HEK293 (cell line): ENCODE measurements around the gene KIZ.

Experiments
- CTCF ChIA-PET: fragments of 350-600 bp; formaldehyde crosslinking; extraction: SDS; loops from one replicate; lab custom pipeline; 2021; ENCODE audit warnings: antibody characterized with exemption; lab: Yijun Ruan, JAX
- POLR2A ChIA-PET: fragments of 300-600 bp; formaldehyde crosslinking; extraction: SDS; loops from one replicate; lab custom pipeline; 2020; ENCODE audit warnings: antibody characterized with exemption, inconsistent platforms; lab: Yijun Ruan, JAX
- H3K27ac ChIP-seq: fragments of 200-500 bp; sonication (Bioruptor generic); 2 replicates; pipeline ENCODE4 v1.5.1; 2014; ENCODE audit warnings: low read depth, low read length, control low read depth, inconsistent platforms; ENCODE audit errors: extremely low read depth
- H3K36me3 ChIP-seq, 2 experiments: fragments of 200-500 bp in 1 of 2; sonication (Bioruptor generic) in 1 of 2; 1 replicate in 1 of 2; 2 replicates in 1 of 2; pipeline ENCODE4 v1.5.1; 2014 to 2017; ENCODE audit warnings: inconsistent platforms in 2 of 2, low read length in 2 of 2; ENCODE audit not compliant: control insufficient read depth in 2 of 2, insufficient read depth in 1 of 2
- H3K4me1 ChIP-seq: fragments of 200-500 bp; sonication (Bioruptor generic); 2 replicates; pipeline ENCODE4 v1.5.1; 2014; ENCODE audit warnings: mild to moderate bottlenecking, low read length, inconsistent platforms; ENCODE audit not compliant: control insufficient read depth, insufficient read depth
- H3K4me3 ChIP-seq: 2 replicates; pipeline ENCODE4 v1.5.1; 2011; ENCODE audit warnings: low read depth, mild to moderate bottlenecking, control low read depth, low read length, moderate library complexity
- H3K9me3 ChIP-seq: fragments of 200-500 bp; sonication (Bioruptor generic); 2 replicates; pipeline ENCODE4 v1.5.1; 2014; ENCODE audit warnings: low read depth, low read length, inconsistent platforms; ENCODE audit not compliant: control insufficient read depth, insufficient read depth
- EGR2 ChIP-seq: fragments of 450-650 bp; formaldehyde crosslinking; IDR thresholded peaks from 2 replicates; pipeline ENCODE4 v1.5.1; 2016; ENCODE audit warnings: low read depth, missing biosample characterization, missing genetic modification characterization
- REPIN1 ChIP-seq: fragments of 450-650 bp; formaldehyde crosslinking; IDR thresholded peaks from 2 replicates; pipeline ENCODE4 v1.5.1; 2017; ENCODE audit warnings: missing biosample characterization, missing genetic modification characterization, low read depth
- TRIM28 ChIP-seq: IDR thresholded peaks from 2 replicates; pipeline ENCODE4 v1.6.1; 2011; ENCODE audit warnings: low read length, control low read depth, borderline replicate concordance
- ZBTB20 ChIP-seq: fragments of 450-650 bp; formaldehyde crosslinking; IDR thresholded peaks from 2 replicates; pipeline ENCODE4 v1.5.1; 2016; ENCODE audit warnings: missing biosample characterization, missing genetic modification characterization
- ZBTB8A ChIP-seq: fragments of 450-650 bp; formaldehyde crosslinking; IDR thresholded peaks from 2 replicates; pipeline ENCODE4 v1.5.1; 2016; ENCODE audit warnings: missing biosample characterization, missing genetic modification characterization
- ZFHX2 ChIP-seq: fragments of 450-650 bp; formaldehyde crosslinking; conservative IDR thresholded peaks from 2 replicates; pipeline ENCODE4 v1.5.1; 2016; ENCODE audit warnings: missing biosample characterization, missing genetic modification characterization
- ZNF157 ChIP-seq: fragments of 450-650 bp; formaldehyde crosslinking; IDR thresholded peaks from 2 replicates; pipeline ENCODE4 v1.5.1; 2016; ENCODE audit warnings: missing biosample characterization, missing genetic modification characterization
- ZNF221 ChIP-seq: fragments of 450-650 bp; formaldehyde crosslinking; IDR thresholded peaks from 2 replicates; pipeline ENCODE4 v1.5.1; 2017; ENCODE audit warnings: missing biosample characterization, missing genetic modification characterization, borderline replicate concordance
- ZNF311 ChIP-seq: fragments of 450-650 bp; formaldehyde crosslinking; IDR thresholded peaks from 2 replicates; pipeline ENCODE4 v1.5.1; 2017; ENCODE audit warnings: missing biosample characterization, missing genetic modification characterization, borderline replicate concordance
- ZNF350 ChIP-seq: fragments of 450-650 bp; formaldehyde crosslinking; IDR thresholded peaks from 2 replicates; pipeline ENCODE4 v1.5.0; 2017; ENCODE audit warnings: missing biosample characterization, mild to moderate bottlenecking, missing genetic modification characterization
- ZNF354C ChIP-seq: fragments of 450-650 bp; formaldehyde crosslinking; IDR thresholded peaks from 2 replicates; pipeline ENCODE4 v1.5.1; 2016; ENCODE audit warnings: missing biosample characterization, missing genetic modification characterization, low read depth, borderline replicate concordance
- ZNF596 ChIP-seq: fragments of 450-650 bp; IDR thresholded peaks from 2 replicates; pipeline ENCODE4 v1.5.0; 2018; ENCODE audit warnings: missing biosample characterization, mild to moderate bottlenecking, missing genetic modification characterization, moderate library complexity
- ZNF623 ChIP-seq: fragments of 450-650 bp; formaldehyde crosslinking; IDR thresholded peaks from 2 replicates; pipeline ENCODE4 v1.5.1; 2016; ENCODE audit warnings: missing biosample characterization, missing genetic modification characterization
- ZNF76 ChIP-seq: fragments of 450-650 bp; formaldehyde crosslinking; IDR thresholded peaks from 2 replicates; pipeline ENCODE4; 2016; ENCODE audit warnings: low read depth, missing biosample characterization, missing genetic modification characterization, borderline replicate concordance
- ZNF843 ChIP-seq: fragments of 450-650 bp; formaldehyde crosslinking; IDR thresholded peaks from 2 replicates; pipeline ENCODE4 v1.5.1; 2016; ENCODE audit warnings: missing biosample characterization, missing genetic modification characterization
- TF ChIP-seq, protein P1 (sequence below): fragments of 450-650 bp; formaldehyde crosslinking; IDR thresholded peaks from 2 replicates; pipeline ENCODE4 v1.5.1; 2016; ENCODE audit warnings: missing biosample characterization, missing genetic modification characterization
- TF ChIP-seq, protein P2 (sequence below): fragments of 450-650 bp; formaldehyde crosslinking; IDR thresholded peaks from 2 replicates; pipeline ENCODE4 v1.5.1; 2016; ENCODE audit warnings: missing biosample characterization, missing genetic modification characterization
- TF ChIP-seq, protein P3 (sequence below): fragments of 450-650 bp; formaldehyde crosslinking; IDR thresholded peaks from 2 replicates; pipeline ENCODE4 v1.5.1; 2016; ENCODE audit warnings: missing biosample characterization, missing genetic modification characterization

Gene KIZ

DNA sequence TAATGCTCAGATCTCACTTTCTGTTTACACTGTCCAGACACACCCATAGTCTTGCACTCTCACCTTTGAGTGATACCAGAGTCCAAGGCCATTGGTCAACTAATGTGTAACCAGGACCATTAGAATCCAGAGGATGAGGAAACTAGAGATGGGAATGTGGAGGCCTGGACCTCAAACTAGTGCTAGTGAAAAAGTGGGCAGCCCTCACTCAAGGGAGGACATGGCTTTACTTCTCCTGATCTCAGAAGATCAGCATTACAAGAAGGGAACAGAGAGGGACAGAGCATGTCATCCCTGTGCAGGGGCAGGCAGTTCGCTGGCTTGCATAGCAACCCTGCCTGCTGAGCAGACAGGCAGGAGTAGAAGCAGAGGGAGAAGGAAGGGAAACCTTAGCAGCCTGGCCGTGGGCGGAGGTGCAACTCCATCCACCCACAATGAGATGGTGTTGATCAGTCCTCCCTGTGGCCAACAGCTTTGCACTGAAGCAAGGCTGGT is 154.7 kb downstream of the KIZ start:
- H3K4me1 ChIP-seq: no peaks in the 10 kb centered on the region
- CTCF ChIA-PET: interaction anchor here (0.6 kb wide), 1 partner anchor 165 kb away, joined by 3 read pairs; no protein-coding TSS in a partner anchor
- TF ChIP-seq TRIM28: no peak
- peak; percentile 74 for TF ChIP-seq EGR2 (tag by site-specific recombination)
- TF ChIP-seq, protein P1, sequence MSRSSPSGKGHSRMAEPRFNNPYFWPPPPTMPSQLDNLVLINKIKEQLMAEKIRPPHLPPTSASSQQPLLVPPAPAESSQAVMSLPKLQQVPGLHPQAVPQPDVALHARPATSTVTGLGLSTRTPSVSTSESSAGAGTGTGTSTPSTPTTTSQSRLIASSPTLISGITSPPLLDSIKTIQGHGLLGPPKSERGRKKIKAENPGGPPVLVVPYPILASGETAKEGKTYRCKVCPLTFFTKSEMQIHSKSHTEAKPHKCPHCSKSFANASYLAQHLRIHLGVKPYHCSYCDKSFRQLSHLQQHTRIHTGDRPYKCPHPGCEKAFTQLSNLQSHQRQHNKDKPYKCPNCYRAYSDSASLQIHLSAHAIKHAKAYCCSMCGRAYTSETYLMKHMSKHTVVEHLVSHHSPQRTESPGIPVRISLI (tag by site-specific recombination): no peak
- TF ChIP-seq ZFHX2 (tag by site-specific recombination): peak; percentile 79
- H3K4me3 ChIP-seq: no peak overlapping the region
- POLR2A ChIA-PET: no interaction called here
- no peaks in the 10 kb centered on the region for H3K36me3 ChIP-seq
- no peak overlapping the region for H3K27ac ChIP-seq
- no peaks in the 10 kb centered on the region for H3K9me3 ChIP-seq

DNA sequence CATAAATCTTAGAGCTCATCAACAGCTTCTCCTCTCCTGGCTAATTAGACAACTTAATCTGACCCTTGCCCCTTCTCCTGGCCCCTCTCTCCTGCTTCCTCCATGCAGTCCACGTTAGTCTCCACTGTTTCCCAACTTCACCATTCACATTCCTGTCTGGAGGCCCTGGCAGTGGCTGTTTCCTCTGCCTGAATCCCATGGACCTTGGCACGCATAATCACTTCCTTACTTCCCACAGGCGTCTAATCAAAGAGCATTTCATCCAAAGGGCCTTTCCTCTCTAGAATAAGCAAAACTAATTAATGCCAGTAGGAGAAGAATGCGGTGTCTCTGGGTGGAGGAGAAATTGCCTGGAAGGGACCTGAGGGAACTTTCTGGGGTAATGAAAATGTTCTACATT is 160.9 kb downstream of the KIZ start:
- no peak overlapping the region for H3K27ac ChIP-seq
- TF ChIP-seq ZNF623 (tag by site-specific recombination): no peak
- TF ChIP-seq, protein P2, sequence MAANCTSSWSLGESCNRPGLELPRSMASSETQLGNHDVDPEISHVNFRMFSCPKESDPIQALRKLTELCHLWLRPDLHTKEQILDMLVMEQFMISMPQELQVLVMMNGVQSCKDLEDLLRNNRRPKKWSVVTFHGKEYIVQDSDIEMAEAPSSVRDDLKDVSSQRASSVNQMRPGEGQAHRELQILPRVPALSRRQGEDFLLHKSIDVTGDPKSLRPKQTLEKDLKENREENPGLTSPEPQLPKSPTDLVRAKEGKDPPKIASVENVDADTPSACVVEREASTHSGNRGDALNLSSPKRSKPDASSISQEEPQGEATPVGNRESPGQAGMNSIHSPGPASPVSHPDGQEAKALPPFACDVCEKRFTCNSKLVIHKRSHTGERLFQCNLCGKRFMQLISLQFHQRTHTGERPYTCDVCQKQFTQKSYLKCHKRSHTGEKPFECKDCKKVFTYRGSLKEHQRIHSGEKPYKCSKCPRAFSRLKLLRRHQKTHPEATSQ (tag by site-specific recombination): no peak
- TF ChIP-seq ZNF221 (tag by site-specific recombination): no peak
- TF ChIP-seq ZNF354C (tag by site-specific recombination): no peak
- no peak for TF ChIP-seq ZBTB20 (tag by site-specific recombination)
- TF ChIP-seq REPIN1: no peak
- TF ChIP-seq ZNF596 (tag by site-specific recombination): no peak
- TF ChIP-seq, protein P3, sequence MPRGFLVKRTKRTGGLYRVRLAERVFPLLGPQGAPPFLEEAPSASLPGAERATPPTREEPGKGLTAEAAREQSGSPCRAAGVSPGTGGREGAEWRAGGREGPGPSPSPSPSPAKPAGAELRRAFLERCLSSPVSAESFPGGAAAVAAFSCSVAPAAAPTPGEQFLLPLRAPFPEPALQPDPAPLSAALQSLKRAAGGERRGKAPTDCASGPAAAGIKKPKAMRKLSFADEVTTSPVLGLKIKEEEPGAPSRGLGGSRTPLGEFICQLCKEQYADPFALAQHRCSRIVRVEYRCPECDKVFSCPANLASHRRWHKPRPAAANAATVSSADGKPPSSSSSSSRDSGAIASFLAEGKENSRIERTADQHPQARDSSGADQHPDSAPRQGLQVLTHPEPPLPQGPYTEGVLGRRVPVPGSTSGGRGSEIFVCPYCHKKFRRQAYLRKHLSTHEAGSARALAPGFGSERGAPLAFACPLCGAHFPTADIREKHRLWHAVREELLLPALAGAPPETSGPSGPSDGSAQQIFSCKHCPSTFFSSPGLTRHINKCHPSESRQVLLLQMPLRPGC (tag by site-specific recombination): no peak
- TF ChIP-seq ZNF311 (tag by site-specific recombination): no peak
- TF ChIP-seq ZNF350: no peak
- no peak for TF ChIP-seq ZNF843 (tag by site-specific recombination)
- TF ChIP-seq ZNF76 (tag by site-specific recombination): no peak
- TF ChIP-seq ZBTB8A (tag by site-specific recombination): no peak
- no peak for TF ChIP-seq ZNF157
- no peak overlapping the region for H3K4me3 ChIP-seq
- no peaks in the 10 kb centered on the region for H3K9me3 ChIP-seq
- no peaks in the 10 kb centered on the region for H3K4me1 ChIP-seq
- POLR2A ChIA-PET: no interaction called here
- CTCF ChIA-PET: interaction anchor here (0.8 kb wide), 1 partner anchor 51 kb away, joined by 3 read pairs; no protein-coding TSS in a partner anchor
- no peaks in the 10 kb centered on the region for H3K36me3 ChIP-seq
